ENCODE data around the gene TARS2. TPM values are rescaled to one million over a fixed set of nuclear protein-coding genes. Genes with fewer than 3 reads are reported as not detected.

Gene TARS2
- total RNA-seq, 1 experiment from 2014 or later: 44.8 TPM

- CTCF ChIA-PET: interaction anchor here (0.6 to 1.6 kb wide), 5 partner anchors 14 to 374 kb away, joined by 3 to 11 read pairs (median 6); no protein-coding TSS in a partner anchor
- H3K4me1 ChIP-seq (replicated peaks; ENCODE audit: insufficient read depth): peaks cover 46% of the 10 kb centered on the region
- no peaks in the 10 kb centered on the region for H3K9me3 ChIP-seq (ENCODE audit: insufficient read depth, low read depth)
- peaks cover 62% of the 10 kb centered on the region for H3F3A ChIP-seq (ENCODE audit: insufficient read depth, low read depth)
- no peak overlapping the region for H2AFZ ChIP-seq
- no peaks in the 10 kb centered on the region for H3K36me3 ChIP-seq (ENCODE audit: low read depth)
- TF ChIP-seq CTCF (conservative IDR thresholded peaks at IDR 0.05): no peak
- no peak for TF ChIP-seq EZH2 (IDR thresholded peaks at IDR 0.05; ENCODE audit: low read depth)
- DNase-seq: peak; percentile 89 to 91
- H3K27me3 ChIP-seq (ENCODE audit: insufficient read depth, low read depth): no peaks in the 10 kb centered on the region
- intact Hi-C loops (cut with micrococcal nuclease; ENCODE audit: unreplicated experiment): loop anchor here (5.0 kb wide), 1 partner anchor 65 kb away; the partner anchor contains the start of gene TARS2
- no peaks in the 10 kb centered on the region for H3K79me2 ChIP-seq (ENCODE audit: low read depth)
- POLR2A ChIA-PET (ENCODE audit: unreplicated experiment): interaction anchor here (0.6 to 1.2 kb wide), 6 partner anchors 9 to 429 kb away, joined by 3 to 22 read pairs (median 4); partner anchors contain the start of gene ANXA9
- H3K4me2 ChIP-seq: peak overlapping the region; percentile 78
- no peaks in the 10 kb centered on the region for H3K9me2 ChIP-seq (ENCODE audit: insufficient read depth)
- BruUV-seq (replicated peaks): no TSS peak
- no peaks in the 10 kb centered on the region for H4K20me1 ChIP-seq (ENCODE audit: insufficient read depth)
- no peak overlapping the region for H3K4me3 ChIP-seq
- peak overlapping the region; percentile 65 for H3K27ac ChIP-seq
Observed at GRCh38 chr1:150552128-150552910, 65.1 kb downstream of the TARS2 start.

GRCh38 chr1:150552911-150553289, 65.7 kb downstream of the TARS2 start:
- Histone ChIP-seq H3K9me3 (ENCODE audit: insufficient read depth, low read depth) (no peaks in the 10 kb centered on the region), H3K4me3 (no peak overlapping the region), H4K20me1 (ENCODE audit: insufficient read depth) (no peaks in the 10 kb centered on the region), H3K36me3 (ENCODE audit: low read depth) (no peaks in the 10 kb centered on the region), H3K9me2 (ENCODE audit: insufficient read depth) (no peaks in the 10 kb centered on the region), H3K4me1 (replicated peaks; ENCODE audit: insufficient read depth) (peaks cover 46% of the 10 kb centered on the region), H3F3A (ENCODE audit: insufficient read depth, low read depth) (peaks cover 62% of the 10 kb centered on the region), H2AFZ (no peak overlapping the region), H3K79me2 (ENCODE audit: low read depth) (no peaks in the 10 kb centered on the region), H3K4me2 (peak overlapping the region; percentile 78), H3K27me3 (ENCODE audit: insufficient read depth, low read depth) (no peaks in the 10 kb centered on the region), H3K27ac (peak overlapping the region; percentile 56)
- intact Hi-C loops (cut with micrococcal nuclease; ENCODE audit: unreplicated experiment): loop anchor here (5.0 kb wide), 1 partner anchor 66 kb away; the partner anchor contains the start of gene TARS2
- ChIA-PET CTCF (interaction anchor here (0.6 kb wide), 1 partner anchor 15 kb away, joined by 3 read pairs; no protein-coding TSS in a partner anchor), POLR2A (ENCODE audit: unreplicated experiment) (interaction anchor here (1.0 to 1.2 kb wide), 3 partner anchors 15 to 429 kb away, joined by 4 to 22 read pairs (median 5); partner anchors contain the start of gene ANXA9)
- no peak for DNase-seq
- no TSS peak for BruUV-seq (replicated peaks)
- no peak for TF ChIP-seq EZH2 (IDR thresholded peaks at IDR 0.05; ENCODE audit: low read depth)
- TF ChIP-seq CTCF (conservative IDR thresholded peaks at IDR 0.05): no peak

- peak overlapping the region; percentile 56; the same call in 1 of the 2 replicates for H3K27ac ChIP-seq
- H3K36me3 ChIP-seq (ENCODE audit: low read depth): no peaks in the 10 kb centered on the region
- H3K9me2 ChIP-seq (ENCODE audit: insufficient read depth): no peaks in the 10 kb centered on the region
- TF ChIP-seq CTCF (conservative IDR thresholded peaks at IDR 0.05) (no peak), EZH2 (IDR thresholded peaks at IDR 0.05; ENCODE audit: low read depth) (no peak)
- H3K4me1 ChIP-seq (replicated peaks; ENCODE audit: insufficient read depth): peaks cover 46% of the 10 kb centered on the region
- peaks cover 59% of the 10 kb centered on the region for H3F3A ChIP-seq (ENCODE audit: insufficient read depth, low read depth)
- no peaks in the 10 kb centered on the region for H4K20me1 ChIP-seq (ENCODE audit: insufficient read depth)
- POLR2A ChIA-PET (ENCODE audit: unreplicated experiment): no interaction called here
- no TSS peak for BruUV-seq (replicated peaks)
- H3K27me3 ChIP-seq (ENCODE audit: insufficient read depth, low read depth): no peaks in the 10 kb centered on the region
- intact Hi-C loops (cut with micrococcal nuclease; ENCODE audit: unreplicated experiment): loop anchor here (5.0 kb wide), 1 partner anchor 66 kb away; the partner anchor contains the start of gene TARS2
- no peak for DNase-seq
- no peak overlapping the region for H3K4me3 ChIP-seq
- H3K9me3 ChIP-seq (ENCODE audit: insufficient read depth, low read depth): no peaks in the 10 kb centered on the region
- H3K79me2 ChIP-seq (ENCODE audit: low read depth): no peaks in the 10 kb centered on the region
- CTCF ChIA-PET: no interaction called here
- peak overlapping the region; percentile 78 for H3K4me2 ChIP-seq
- no peak overlapping the region for H2AFZ ChIP-seq
Observed at GRCh38 chr1:150553392-150554085, 66.3 kb downstream of the TARS2 start.
